ENCODE data around the gene MVB12B.

- TF ChIP-seq TAF1 (IDR thresholded peaks at IDR 0.05; ENCODE audit: borderline replicate concordance, insufficient read depth, low read length) (no peak), POLR2AphosphoS5 (IDR thresholded peaks at IDR 0.05; ENCODE audit: low read depth, low read length) (no peak), REST (IDR thresholded peaks at IDR 0.05; ENCODE audit: insufficient read depth in 1 of 2, low read depth in 2 of 2, low read length in 2 of 2) (no peak), FOXP2 (optimal IDR thresholded peaks at IDR 0.05; ENCODE audit: borderline replicate concordance, extremely low read depth, extremely low read length, insufficient read depth) (no peak)
Observed at GRCh38 chr9:126287166-126287866, 39.3 kb upstream of the MVB12B start.

Measured in PFSK-1 (cell line).